Stimulated activated CD4-positive, alpha-beta T cell treated with anti-CD3 and anti-CD28 coated beads, Interleukin-12 subunit alpha, Interleukin-12 subunit beta, amount 100 ng/mL, for 24 hours (primary cell): ENCODE results near the gene RAB30.

Experiments used
- DNase-seq, 2 experiments: peaks; one replicate each; pipeline ENCODE4 v3.0.0-alpha.2; 2020; ENCODE audit warnings: low read depth in 2 of 2

The RAB30 gene

GRCh38 chr11:83039566-83039965 lies 32.1 kb downstream of the RAB30 start:
- DNase-seq = no peak

GRCh38 chr11:83037877-83038276 lies 33.8 kb downstream of the RAB30 start:
- no peak for DNase-seq

GRCh38 chr11:83036701-83037100 lies 35.0 kb downstream of the RAB30 start:
- no peak for DNase-seq

GRCh38 chr11:83035070-83035854 lies 36.4 kb downstream of the RAB30 start:
- DNase-seq = no peak

DNA sequence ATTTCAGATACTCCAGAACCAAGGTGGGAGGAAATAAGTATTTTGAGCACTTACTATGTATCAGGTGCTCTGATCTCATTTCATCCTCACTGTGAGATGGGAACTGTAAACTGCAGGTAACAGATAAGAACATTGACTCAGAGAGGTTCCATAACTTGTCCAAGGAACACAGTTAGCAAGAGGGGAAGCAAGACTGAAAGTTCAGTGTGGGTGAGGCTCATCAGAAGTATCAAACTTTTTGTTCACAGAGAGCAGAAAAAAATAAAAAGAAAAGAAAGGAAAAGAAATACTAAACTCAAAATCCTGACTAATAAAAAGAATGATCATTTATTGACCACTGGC lies 37.1 kb downstream of the RAB30 start:
- no peak for DNase-seq

GRCh38 chr11:83033972-83034672 lies 37.6 kb downstream of the RAB30 start:
- DNase-seq = no peak

GRCh38 chr11:83033371-83033770 lies 38.3 kb downstream of the RAB30 start:
- DNase-seq = no peak

DNA sequence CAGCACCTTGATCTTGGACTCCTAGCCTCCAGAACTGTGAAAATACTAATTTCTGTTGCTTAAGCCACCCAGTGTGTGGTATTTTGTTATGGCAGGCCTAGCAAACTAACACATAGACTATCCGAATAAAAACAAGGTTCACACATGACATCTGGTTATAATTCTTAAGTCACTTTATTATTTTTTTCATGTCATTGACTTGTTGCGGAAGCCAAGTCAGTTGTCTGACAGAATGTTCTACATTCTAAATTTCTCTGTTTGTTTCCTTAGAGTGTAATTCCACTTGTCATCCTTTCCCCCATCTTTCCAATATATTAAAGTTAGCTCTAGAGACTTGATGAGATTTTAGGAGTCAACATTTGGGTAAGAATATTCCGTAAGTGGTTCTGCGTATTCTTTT lies 40.6 kb downstream of the RAB30 start:
- DNase-seq = no peak

DNA sequence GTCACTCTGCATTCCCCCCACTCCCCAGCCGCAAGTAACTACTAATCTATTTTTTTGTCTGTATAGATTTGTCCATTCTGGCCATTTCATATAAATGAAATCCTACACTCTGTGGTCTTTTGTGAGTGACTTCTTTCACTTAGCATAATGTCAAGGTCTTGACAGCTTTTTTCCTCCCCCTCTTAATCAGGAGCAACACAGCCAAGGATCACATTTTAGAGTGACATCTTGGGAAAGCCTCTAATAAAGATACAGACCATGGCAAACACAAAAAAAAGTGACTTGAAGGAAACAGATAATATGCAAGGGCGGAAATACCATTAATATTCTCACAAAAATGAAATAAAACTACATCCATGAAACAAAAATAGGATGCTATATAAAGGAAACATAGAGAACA lies 43.9 kb downstream of the RAB30 start:
- no peak for DNase-seq

DNA sequence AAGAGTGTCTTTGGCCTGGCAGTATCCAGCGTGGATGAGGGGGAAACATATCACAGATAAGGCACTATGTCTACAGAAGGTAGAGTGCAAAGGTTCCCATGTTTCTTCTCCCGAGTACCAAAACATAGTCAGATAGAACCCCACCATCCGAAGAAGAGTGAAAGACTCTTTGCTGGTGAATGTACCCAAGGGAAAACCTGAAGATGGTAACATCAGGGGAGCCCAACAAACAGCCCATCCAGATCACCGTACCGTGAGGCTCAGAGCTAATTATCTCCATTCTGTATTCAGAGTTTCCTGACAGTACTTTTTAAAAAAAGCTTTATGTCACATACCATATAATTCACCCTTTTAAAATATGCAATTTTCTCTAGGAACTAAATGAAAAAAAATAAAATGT lies 44.4 kb downstream of the RAB30 start:
- DNase-seq = no peak

DNA sequence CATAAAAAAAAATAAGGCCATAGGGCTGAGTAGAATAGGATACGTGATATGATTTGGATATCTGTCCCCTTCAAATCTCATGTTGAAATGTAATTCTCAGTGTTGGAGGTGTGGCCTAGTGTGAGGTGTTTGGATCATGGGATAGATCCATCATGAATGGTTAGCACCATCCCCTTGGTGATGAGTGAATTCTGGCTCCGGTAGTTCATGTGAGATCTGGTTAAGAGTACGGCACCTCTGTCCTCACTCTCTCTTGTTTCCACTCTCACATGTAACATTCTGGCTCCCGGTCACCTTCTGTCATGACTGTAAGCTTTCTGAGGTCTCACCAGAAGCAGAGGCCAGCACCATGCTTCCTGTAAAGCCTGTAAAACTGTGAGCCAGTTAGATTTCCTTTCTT lies 45.5 kb downstream of the RAB30 start:
- DNase-seq = no peak

- no peak for DNase-seq
Measured at GRCh38 chr11:83025267-83025704, 46.4 kb downstream of the RAB30 start.

- DNase-seq = no peak
Measured at GRCh38 chr11:83024270-83024854, 47.3 kb downstream of the RAB30 start.

GRCh38 chr11:83023410-83023809 lies 48.3 kb downstream of the RAB30 start:
- DNase-seq = no peak

GRCh38 chr11:83021780-83022125 lies 49.9 kb downstream of the RAB30 start:
- DNase-seq = no peak

DNA sequence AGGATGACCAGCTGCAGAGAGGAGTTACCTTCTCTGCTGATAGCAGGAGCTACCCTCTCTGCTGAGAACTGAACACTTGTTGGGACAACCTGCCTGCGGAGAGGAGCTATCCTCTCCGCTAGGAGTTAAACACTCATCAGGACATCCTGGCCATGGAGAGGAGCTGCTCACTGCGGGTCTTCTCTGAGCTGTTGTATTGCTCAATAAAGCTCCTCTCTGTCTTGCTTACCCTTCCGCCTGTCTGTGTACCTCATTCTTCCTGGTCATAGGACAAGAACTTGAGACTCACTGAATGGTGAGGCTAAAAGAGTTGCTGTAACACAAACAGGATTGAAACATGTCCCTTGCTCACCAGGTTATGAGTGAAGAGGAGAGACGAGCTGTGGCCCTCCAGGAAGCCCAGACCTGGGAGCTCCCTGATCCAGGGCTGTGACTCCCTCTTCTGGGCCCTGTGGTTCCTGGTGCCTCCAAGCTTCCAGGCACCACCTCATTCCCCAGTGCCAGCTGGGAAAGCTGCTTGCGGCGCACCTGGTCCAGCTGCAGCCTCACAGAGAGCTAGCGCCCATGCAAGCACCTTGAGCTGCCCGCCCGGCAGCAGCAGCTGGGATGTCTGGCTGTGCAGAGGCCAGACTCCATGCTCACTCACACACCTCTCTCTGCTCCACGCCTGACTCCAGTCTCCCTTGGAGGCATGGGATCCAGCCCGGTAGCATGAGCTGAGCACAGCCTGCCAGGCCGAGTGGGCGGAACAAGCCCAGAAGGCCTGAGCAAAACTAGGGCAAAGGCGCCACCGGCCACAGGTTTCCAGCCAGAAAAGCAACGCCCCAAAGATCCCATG lies 50.5 kb downstream of the RAB30 start:
- no peak for DNase-seq

GRCh38 chr11:83019888-83020579 lies 51.7 kb downstream of the RAB30 start:
- DNase-seq = no peak

DNA sequence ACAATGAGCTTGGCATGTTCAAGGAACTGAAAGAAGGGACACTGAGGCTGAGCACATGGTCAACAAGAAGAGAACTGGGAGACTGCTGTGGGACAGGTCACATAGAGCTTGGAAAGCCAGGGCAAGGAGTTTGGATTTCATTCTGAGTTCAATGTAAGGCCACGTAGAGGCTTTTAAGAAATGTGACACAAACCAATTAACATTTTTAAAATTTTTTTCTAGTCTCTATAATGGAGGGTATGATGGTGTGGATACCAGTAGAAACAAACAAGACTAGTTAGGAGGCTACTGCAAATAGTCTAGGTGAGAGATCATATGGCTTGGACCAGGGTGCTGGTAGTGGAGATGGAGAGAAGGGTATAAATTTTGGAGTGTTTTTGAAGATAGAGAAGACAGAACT lies 56.7 kb downstream of the RAB30 start:
- DNase-seq = no peak

DNA sequence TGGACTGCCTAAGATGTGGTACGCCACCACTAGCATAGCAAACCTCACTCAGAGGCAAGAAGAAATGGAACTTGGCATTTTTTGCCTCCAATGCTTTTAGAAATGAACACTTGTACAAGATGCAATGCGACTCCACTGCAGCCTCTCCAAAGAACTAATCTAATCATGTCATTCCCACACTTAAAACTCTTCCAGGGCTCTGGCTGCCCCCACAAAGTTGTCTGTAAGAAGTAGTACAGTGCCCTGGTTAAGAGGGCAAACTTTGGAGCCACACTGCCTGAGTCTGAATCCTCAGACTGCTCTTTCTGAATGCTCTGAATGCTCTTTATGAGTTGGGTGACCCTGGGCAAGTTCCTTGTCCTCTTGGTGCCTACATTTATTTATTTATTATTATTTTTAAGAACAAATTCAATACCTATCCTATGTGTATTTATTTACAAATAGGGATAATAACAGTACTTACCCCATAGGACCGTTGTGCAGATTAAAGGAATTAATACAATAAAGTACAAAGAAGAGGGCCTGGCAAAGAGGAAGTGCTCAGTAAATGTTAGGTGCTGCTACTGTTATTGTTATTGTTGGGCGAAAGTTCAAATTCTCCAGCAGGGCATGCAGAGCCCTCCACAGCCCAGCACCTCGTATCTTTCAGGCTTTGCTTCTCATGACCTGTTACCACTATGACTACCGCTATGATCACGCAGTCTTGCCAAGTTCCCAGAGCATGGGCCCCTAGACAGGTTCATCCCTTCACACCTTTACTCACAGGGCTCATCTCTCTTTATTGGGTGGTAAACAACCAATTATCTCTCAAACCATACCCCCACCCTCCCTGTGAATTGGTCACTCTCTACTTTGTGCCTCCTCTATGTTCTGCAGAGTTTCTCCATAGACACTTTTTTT lies 59.3 kb downstream of the RAB30 start:
- DNase-seq = no peak

- DNase-seq = no peak
Measured at GRCh38 chr11:83011333-83012167, 60.1 kb downstream of the RAB30 start.
